Left forelimb (tissue), 1 donor: ENCODE results near the gene CFTR.

Experiments
- DNase-seq: peaks from one replicate; pipeline ENCODE4 v3.0.0-alpha.2; 2018; ENCODE audit warnings: low spot score

Gene CFTR

DNA sequence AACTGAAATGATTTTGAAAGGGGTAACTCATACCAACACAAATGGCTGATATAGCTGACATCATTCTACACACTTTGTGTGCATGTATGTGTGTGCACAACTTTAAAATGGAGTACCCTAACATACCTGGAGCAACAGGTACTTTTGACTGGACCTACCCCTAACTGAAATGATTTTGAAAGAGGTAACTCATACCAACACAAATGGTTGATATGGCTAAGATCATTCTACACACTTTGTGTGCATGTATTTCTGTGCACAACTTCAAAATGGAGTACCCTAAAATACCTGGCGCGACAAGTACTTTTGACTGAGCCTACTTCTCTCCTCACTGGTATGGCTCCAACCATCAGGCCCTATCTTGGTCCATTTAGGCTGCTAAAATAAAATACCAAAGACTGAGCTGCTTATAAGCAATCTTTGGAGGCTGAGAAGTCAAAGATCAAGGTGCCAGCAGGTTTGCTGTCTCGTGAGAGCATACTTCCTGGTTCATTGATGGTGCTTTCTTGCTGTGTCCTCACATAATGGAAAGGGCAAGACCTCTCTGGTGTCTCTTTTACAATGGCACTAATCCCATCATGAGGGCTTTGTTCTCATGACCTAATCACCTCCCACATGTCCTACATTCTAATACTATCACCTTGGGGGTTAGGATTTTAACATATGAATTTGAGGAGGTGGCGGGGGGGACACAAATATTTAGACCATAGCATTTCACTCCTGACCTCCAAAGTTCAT lies 173.3 kb downstream of the CFTR start:
- no peak for DNase-seq

DNA sequence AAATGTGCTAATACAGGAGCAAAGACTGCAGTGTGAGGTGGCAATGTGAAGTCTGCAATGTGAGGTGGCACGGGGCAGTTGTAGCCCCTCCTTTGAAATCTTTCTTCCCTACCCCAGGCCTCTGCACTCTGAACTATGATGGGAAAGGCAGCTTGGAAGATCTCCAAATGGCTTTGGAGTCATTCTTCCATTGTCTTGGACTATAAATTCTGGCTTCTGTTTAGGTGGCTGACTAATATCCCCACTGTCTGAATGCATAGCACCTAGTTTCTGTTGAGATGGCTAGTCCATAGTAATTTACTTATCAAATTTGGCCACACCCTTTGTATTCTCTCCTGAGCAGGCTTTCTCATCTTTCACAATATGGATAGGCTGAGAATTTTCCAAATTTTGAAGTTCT lies 175.0 kb downstream of the CFTR start:
- DNase-seq = no peak

DNA sequence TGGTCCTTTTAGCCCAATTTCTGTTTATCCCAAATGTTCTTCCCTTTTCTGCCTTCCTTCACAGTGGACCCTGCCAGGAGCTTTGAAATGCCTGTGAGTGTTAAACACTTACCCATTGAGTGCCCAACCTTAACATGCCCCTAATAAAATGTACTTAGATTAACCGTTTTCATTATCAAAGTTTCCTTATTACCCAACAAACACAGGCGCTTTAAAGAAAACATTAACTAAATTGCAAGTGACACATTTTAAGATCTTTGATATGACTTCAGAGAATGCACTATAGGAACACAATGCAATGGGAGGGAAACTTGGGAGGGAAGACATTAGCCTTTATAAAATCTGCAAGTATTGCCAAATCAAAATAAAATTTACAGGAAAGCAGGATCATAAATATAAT lies 177.0 kb downstream of the CFTR start:
- DNase-seq = no peak

DNA sequence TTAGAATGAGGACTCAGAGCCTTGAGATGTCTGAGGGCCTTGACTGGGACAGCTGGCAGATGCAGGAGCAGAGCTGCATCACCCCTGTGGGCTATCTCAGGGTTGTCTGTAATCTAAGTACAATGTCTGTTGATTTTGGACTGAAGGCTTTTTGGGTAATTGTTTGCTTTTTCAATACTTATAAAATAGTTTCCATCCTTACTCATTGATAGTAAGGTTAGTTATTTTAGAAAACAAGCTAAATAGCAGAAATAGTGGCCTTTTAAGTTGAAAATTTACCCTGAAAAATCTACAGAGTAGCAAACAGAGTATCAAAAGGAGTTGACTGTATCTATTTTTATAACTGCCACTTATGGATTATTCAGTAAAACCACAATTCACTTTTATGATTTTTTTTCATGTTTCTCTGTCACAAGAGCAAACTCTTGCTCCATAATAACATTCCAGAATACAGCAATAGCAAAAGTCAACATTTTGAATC lies 179.7 kb downstream of the CFTR start:
- DNase-seq = no peak

DNA sequence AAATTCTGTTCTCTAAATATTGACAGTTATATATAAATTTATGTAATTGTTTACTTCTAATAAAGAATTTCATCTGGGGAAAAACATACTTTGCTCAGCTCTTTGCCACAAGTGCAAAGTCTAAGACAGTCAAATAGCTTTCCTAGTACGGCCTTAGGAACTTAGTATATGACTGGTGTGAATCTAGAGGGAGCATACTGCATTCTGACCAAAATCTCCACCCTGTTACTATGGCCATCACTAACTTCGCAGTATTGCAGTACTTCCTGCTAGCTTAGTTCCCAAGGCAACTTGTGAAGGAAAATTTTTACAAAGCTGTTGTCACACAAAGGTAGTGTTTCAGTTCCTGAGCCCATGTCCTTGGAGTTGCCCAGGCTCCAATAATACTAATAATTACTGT lies 181.5 kb downstream of the CFTR start:
- DNase-seq = no peak

DNA sequence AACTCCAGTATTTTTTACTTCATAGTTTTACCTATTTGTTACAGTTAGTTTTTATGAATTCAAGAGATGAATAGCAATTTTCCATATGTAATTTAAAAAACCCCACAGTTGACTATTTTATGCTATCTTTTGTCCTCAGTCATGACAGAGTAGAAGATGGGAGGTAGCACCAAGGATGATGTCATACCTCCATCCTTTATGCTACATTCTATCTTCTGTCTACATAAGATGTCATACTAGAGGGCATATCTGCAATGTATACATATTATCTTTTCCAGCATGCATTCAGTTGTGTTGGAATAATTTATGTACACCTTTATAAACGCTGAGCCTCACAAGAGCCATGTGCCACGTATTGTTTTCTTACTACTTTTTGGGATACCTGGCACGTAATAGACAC lies 184.2 kb downstream of the CFTR start:
- DNase-seq = no peak

DNA sequence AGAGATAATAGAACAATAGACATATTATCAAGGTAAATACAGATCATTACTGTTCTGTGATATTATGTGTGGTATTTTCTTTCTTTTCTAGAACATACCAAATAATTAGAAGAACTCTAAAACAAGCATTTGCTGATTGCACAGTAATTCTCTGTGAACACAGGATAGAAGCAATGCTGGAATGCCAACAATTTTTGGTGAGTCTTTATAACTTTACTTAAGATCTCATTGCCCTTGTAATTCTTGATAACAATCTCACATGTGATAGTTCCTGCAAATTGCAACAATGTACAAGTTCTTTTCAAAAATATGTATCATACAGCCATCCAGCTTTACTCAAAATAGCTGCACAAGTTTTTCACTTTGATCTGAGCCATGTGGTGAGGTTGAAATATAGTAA lies 185.5 kb downstream of the CFTR start:
- no peak for DNase-seq

DNA sequence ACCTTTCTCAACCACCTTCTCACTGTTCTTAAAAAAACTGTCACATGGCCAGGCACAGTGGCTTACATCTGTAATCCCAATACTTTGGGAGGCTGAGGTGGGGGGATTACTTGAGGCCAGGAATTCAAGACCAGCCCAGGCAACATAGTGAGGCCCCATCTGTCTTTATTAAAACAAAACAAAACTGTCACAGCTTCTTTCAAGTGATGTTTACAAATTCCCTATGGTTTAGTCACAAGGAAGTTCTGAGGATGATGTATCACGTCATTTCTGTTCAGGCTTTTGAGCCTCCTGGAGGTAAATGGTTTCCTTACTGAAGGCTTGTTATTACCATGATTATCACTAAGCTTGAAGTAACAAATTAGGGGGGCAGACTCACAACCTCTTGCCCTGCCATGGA lies 186.2 kb downstream of the CFTR start:
- no peak for DNase-seq

DNA sequence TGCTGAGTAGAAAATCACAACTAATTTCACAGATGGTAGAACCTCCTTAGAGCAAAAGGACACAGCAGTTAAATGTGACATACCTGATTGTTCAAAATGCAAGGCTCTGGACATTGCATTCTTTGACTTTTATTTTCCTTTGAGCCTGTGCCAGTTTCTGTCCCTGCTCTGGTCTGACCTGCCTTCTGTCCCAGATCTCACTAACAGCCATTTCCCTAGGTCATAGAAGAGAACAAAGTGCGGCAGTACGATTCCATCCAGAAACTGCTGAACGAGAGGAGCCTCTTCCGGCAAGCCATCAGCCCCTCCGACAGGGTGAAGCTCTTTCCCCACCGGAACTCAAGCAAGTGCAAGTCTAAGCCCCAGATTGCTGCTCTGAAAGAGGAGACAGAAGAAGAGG lies 186.9 kb downstream of the CFTR start:
- DNase-seq = no peak

DNA sequence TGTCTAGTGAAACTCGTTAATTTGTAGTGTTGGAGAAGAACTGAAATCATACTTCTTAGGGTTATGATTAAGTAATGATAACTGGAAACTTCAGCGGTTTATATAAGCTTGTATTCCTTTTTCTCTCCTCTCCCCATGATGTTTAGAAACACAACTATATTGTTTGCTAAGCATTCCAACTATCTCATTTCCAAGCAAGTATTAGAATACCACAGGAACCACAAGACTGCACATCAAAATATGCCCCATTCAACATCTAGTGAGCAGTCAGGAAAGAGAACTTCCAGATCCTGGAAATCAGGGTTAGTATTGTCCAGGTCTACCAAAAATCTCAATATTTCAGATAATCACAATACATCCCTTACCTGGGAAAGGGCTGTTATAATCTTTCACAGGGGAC lies 187.6 kb downstream of the CFTR start:
- DNase-seq = no peak

DNA sequence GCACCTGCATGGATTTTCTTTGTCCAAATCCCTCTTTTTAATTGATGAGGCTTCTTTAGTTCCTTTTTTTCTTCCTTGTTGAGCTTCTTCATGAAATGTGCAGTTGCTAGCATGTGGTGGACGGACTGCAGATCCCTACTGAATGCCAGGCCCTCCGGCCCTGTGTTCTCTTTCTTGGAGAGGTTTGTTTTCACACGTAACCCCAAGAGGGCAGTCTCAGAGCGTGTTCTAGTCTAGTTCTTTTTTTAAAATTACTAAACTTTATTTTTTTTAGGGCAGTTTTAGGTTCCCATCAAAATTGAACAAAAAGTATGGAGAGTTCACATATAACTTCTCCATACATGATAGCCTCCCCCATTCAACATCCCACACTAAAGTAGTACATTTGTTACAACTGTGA lies 190.0 kb downstream of the CFTR start:
- DNase-seq = no peak

DNA sequence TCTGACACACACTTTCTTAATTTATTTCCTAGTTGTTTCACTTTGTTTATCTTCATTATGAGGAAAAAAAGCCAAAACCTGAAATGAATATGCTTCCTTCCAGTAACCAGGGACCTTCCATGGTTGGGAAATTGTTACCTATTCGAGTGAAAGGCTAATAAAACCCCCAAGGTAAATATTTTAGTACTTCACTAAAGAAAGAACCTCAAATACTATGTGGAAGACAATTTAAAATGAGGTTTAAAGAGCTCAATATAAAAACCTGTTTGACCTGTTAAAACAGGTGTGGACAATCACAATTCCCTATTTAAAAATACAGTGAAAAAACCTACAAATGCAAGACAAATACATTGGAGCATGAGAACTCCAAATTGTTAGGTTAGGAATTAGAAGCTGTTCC lies 192.6 kb downstream of the CFTR start:
- DNase-seq = no peak

DNA sequence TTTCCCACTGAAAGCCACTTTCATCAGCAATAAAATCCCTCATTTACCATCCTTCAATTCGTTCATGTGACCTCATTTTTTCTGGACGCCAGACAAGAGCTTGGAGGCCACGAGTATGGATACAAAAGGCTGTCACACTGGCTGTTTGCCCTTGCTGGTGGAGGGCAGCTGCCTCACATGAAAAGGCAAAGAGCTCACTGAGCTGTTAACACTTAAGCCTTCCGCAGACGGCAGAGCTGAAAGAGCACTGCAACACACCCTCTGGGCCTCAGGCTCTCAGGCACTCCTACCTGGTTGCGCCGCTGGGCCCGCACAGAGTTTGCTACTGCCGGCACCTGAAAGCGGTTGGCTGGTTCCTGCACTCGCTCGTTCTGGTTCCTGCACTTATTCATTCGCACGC lies 193.5 kb downstream of the CFTR start:
- DNase-seq = no peak

DNA sequence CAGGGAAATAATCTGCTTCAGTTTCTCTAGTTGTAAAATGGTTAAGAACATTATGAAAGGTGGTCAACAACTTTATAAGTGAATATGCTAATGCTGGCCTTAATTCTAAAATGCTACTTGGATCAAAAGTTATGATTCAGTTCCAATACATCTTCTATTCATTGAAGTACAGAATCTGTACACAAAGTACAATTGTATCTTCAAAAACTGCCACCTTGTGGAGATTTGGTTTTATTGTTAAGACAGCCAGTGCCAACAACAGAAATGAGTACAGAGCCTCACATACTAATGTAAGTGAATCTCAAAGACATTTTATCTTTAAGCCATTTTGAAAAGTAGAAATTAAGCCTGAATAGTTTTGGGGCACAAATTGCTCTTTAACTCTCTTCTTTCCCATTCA lies 194.0 kb downstream of the CFTR start:
- no peak for DNase-seq

DNA sequence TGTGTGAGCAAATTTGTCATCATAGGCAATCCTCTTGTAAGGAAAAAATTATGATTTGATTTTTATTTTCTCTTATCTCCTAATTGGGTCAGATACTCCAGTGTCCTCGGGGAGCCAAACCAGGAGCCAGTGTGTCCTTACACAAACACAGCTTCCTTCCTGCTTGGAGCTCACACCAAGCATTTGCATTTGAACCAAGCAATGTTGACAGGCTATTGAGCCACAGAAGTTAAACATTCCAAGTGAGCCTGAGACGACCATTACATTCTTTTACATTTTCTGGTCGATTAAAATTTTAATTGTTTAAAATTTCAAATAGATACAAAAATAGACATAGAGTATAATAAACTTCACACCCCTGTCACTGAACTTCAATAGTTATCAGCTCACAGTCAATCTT lies 194.8 kb downstream of the CFTR start:
- no peak for DNase-seq

DNA sequence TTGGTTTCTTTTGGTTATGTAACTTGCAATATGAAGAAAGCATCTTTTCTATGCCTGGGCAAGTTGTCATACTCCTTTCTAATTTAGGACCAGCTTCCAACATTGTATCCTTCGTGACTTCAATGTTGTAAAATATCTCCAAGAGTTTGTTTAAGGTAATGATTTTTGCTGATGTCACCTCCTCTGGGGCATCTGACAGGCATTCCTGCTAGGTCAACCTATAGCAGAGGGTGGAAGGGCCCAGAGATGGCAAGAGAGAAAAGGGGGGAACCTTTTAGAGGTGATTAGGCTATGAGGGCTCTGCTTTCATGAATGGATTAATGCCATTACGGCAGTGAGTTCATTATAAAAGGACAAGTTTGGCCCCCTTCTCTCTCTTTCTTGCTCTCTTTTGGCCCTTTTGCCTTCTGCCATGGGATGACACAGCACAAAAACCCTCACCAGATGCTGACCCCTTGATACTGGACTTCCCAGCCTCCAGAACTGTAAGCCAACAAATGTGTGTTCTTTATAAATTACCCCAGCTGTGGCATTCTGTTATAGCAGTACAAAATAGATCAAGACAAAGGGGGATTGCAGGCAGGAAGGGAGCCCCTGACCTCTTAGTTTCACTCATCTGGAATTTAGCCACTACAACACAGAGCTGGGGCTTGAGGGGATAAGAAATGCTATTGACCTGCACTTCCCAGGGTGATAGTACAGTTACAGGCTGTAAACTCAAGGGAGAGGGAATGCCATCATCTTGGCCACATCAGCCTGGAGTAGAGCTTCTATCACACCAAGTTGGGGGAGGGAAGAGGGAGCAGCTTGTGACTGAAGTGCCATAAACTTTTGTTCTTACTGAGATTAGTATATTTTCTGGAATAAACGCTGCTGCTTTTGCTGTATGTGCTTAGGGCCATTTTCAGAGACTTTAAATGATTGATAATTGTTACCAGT lies 195.9 kb downstream of the CFTR start:
- DNase-seq = no peak

DNA sequence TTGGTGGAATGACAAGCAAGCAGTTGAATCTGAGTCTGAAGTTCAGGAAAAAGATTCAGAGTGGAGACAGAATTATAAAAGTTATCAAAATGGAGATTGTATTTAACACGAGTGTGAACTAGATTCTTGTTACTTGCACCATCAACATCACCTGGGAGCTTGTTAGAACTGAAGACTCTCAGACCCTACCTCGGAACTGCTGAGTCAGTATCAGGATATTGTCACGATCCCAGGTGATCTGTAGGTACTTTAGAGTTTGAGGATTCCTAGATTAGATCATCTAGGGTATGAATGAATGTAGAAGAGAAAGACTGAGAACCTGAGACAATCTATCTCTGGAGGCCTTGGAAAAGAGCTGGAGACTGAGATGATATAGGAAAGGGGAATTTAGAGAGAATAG lies 199.3 kb downstream of the CFTR start:
- no peak for DNase-seq

DNA sequence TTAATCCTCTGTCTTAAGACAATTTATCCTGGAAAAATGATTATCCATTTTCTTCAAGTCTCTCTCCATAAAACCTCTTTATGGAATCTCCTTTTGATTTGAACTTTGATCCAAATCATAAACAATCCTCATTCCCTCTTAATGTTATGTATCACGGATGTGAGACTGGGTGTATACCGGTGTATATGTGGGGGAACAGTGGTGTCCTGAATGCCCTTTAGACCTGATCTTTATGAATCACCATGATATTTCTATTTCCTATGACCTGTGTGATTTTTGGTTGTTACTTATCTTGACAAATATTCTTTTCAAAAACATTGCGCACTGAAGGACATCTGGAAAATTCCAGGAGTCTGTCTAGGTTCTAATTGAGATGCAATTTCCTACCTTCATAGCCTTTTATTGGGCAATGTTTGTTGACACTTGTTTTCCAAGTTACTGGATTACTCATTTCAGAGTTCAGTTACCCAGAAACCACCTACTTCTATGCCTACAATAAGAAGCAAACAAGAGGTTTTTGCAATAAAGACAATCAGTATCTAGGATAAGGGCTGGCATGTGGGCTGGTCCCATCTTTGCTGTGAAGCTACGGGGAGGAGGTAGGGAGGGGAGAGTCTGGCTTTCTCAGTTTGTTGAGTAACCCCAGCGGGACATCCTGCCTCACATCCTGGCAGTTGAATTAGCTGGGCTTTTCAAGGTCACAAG lies 203.0 kb downstream of the CFTR start:
- no peak for DNase-seq

DNA sequence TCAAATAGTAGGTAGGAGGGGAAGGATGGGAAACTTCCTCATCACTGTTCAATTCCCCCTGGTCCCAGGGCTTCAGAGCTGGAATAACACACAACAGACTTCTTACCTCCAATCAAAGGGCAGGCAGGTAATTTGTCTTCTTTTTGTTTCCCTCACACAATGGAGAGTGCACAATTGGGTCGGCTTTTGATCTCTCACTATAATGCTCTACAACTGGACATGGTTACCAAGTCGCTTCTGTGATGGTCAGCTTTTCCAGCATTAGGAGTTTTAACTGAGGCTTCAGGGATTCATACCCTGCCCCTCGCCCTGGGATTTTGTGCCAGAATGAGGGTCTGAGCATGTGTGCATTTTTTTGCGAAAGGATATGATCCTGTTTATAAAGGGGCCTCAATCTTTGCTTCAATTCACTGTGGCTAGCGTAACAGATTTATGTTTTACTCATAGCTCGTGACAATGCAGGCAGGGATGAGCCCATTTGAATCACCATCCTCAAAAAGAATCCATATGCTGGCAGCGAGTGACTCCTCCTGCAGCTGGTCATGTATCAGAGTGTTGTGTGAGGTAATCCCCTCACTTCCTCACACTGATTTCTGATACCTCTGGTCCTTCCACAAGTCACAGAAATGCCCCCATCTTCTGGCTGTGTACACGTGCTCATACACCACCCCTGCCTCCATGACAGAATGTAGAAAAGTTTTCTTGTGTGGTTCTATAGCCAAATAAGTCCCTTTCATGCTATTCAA lies 203.8 kb downstream of the CFTR start:
- no peak for DNase-seq

DNA sequence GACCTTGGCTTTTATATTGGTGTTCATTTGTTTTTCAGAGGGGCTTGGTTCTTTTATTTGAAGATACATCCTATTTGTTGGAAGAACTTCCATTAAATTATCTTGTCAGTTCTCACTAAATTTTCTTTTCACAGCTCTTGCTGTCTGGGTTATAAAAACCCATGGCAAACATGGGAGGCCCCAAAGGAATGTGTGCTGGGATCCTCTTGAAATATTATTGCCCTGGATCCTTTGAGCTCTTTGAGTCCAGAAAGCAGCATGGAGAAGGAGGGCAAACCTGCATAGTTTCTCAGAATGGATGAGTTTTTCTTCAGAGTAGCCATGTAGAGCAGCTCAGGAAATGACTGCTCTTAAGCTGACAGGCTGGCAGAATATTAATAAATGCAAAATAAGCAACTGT lies 206.0 kb downstream of the CFTR start:
- DNase-seq = no peak

DNA sequence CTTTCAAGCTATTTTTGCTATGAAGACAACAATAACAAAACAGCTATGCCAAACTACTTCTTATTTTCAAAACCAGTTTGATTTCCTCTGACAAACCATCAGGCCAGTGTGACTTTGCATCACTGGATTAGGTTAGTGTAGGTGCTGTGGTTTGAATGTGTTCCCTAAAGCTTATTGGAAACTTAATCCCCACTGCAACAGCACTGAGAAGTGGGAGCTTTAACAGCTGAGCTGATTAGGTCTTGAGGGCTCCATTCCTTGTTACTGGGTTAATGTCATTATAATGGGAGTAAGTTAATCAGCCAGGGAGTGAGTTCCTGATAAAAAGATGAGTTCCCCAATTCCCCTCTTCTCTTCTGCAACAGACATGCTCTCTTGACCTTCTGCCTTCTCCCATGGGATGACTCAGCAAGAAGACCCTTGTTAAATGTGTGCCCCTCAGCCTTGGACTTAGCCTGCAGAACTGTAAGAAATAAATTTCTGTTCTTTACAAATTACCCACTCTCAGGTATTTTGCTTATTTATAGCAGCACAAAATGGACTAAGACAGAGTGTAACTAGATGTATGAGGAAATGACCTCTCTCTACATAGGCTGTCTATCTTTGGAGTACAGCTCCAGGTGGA lies 206.6 kb downstream of the CFTR start:
- no peak for DNase-seq

DNA sequence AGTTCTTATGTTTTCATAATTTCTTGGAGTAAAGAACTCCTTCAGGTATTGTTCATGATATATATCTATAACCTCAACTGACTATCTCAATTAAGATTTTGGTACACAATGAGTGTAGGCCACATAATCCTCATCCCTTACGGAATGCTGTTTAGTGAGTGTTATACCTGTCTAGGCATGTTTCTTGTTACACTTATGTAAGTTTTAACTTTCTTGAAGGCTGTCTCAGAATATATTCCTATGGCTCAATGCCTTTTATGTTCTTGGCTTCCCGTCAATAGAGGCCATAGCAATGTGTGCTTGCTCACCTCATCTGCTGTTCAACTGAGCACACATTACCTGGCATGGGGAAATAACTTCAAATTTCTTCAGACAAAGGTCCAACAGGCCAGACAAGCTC lies 208.3 kb downstream of the CFTR start:
- DNase-seq = no peak
